ENCODE data around the gene EYA2.

GRCh38 chr20:46928580-46929132 is 34.0 kb downstream of the EYA2 start:
- no peak for TF ChIP-seq EZH2 (IDR thresholded peaks at IDR 0.05; ENCODE audit: borderline replicate concordance, insufficient read depth, low read depth, low read length, poor library complexity, severe bottlenecking)
- no peak for TF ChIP-seq CTCF (IDR thresholded peaks at IDR 0.05)

Data from B cell (primary cell).